GM19351 (cell line): ENCODE data around the gene VWF.
"Not testable (repeated sequence)": the region's sequence is repeated elsewhere in the genome, so short reads cannot be mapped to it uniquely, and the experiment has no call there.

Source experiments
- ATAC-seq: cut with Tn5 transposase; IDR thresholded peaks from one replicate; pipeline ENCODE4 v1.9.1; 2021; ENCODE audit warnings: mild to moderate bottlenecking, moderate library complexity; ENCODE audit not compliant: unreplicated experiment

Gene VWF

DNA sequence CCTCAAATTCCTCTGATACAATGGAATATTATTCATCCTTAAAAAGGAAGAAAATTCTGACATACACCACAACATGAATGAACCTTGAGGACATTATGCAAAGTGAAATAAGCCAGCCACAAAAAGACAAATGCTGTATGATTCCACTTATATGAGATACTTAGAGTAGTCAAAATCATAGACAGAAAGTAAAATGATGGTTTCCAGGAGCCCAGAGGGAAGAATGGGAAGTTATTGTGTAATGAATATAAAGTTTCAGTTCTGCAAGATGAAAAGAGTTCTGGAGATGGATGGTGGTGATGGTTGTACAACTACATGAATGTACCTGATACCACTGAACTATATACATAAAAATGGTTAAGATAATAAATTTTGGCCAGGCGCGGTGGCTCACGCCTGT is 18.3 kb downstream of the VWF start:
- no peak for ATAC-seq

- ATAC-seq: no peak
These were observed 19.6 kb downstream of the VWF start for GRCh38 chr12:6104842-6105241.

- no peak for ATAC-seq
These were observed 20.4 kb downstream of the VWF start for GRCh38 chr12:6104027-6104426.

GRCh38 chr12:6102021-6102420 is 22.4 kb downstream of the VWF start:
- ATAC-seq: not testable (repeated sequence)

- no peak for ATAC-seq
These were observed 25.2 kb downstream of the VWF start for GRCh38 chr12:6099316-6099715.

DNA sequence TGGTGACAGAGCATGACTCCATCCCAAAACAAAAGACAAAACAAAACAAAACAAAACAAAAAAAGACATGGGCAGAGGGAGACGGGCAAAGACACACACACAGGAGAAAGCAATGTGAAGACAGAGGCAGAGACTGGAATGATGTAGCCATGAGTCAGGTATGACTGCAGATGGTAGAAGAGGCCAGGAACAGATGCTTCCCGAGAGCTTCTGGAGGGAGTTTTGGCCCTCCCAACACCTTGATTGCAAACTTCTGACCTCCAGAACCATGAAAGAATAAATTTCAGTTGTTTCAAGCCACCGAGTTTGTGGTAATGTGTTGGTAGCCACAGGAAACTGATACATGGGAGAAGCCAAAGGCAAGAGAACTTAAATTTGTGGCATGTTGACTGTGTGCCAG is 27.1 kb downstream of the VWF start:
- no peak for ATAC-seq

DNA sequence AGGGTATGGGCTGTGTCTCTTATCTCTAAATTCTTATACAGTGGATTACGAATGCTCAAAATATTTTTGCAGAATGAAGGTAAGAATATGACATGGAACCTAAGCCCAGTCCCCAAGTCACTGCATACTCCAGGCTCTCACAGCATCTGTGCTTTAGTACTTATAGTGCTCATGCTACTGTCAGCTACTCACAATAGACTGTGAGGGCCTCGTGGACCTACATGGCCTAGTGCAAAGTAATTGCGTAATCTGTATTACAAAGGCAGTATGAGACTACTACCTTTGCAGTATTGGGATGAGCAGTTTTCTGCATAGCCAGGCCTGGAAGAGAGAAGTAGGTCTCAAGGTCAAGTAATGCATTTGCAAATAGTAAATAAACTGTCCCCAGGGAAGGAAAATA is 27.9 kb downstream of the VWF start:
- ATAC-seq: no peak

- no peak for ATAC-seq
These were observed 29.2 kb downstream of the VWF start for GRCh38 chr12:6095269-6095668.

DNA sequence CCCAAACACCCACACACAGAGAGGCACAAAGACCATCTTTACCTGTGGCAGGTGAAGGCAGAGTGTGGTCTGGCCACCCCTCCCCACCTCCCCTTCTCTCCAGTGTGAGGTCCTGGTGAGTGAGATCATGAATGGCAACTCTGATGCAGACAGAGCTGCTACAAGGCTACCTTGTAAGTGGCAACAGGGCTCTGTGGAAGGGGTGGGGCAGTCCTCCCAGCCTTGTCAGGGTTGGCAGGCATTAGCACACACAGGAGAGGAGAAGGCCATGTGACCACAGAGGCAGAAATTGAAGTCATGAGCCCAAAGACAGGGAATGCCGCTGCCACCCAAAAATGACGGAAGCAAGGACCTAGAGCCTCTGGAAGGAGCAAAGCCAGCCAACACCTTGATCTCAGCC is 30.7 kb downstream of the VWF start:
- no peak for ATAC-seq

GRCh38 chr12:6092784-6093722 is 31.4 kb downstream of the VWF start:
- no peak for ATAC-seq

DNA sequence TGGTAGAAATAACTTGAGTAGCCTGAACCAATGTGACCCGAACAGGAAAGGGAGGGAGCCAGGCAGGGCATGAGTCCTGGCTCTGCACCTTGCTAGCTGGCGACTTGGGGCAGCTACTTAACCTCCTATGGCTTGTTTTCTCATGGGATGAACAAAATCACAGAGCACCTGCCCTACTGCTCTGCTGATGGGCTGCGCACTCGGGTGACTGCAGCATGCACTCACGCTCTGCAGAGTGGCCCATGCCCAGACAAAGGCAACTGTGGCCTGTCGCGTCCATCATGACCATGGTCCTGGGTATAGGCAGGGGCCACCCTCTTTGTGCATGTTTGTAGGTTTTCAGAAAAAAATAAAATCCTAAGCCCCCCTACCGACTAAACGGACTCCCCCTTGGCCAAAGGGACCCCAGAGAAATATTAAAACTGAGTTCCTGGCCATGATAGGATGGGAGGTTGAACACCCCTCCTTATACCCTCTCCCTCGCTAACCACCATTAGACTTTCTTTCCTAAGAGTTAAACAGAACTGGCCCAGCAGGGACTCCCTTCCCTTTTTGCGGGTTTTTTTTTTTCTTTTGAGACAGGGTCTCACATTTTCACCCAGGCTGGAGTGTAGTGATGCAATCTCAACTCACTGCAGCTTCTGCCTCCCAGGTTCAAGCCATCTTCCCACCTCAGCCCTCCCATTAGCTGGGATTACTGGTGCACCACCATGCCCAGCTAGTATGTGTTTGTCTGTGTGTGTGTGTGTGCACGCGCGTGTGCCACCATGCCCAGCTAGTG is 32.5 kb downstream of the VWF start:
- ATAC-seq: no peak

- ATAC-seq: no peak
These were observed 33.7 kb downstream of the VWF start for GRCh38 chr12:6090803-6091202.

DNA sequence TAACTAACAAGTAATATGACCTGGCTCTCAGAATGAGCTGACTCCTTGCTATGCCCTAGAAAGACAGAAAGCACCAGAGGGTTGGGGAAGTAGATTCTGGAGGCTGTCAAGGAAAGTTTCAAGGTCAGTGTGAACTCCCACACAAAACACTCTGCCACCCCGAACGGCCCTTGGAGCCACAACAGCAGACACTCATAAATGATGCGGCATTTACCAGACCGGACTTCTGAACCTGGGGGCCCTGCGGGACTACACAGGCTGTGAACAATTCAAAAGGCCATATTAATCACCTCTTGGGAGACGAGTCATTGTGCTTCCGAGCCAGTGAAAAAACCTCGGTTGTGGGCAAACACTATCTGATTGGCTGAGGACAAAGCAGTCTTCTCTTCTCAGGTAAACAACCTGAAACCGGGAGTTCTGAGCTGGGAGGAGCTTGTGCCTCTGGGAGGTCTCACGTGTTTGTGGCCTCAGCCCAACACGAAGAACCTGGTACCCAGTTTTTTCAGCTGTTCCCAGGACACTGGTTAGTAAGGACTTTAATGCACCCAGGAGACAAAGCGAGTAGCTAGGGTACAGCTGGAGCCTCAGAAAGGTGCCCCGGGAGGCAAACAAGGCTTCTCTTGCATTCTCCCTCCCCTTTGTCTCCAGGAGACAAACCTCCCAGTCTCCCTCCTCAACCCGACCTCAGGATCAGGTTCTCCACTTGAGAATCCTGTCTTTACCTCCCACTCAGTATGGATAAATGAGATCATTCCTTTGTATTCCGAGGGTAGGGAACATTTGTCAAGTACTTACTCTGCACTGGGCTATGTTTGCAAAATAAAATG is 35.3 kb downstream of the VWF start:
- ATAC-seq: no peak

DNA sequence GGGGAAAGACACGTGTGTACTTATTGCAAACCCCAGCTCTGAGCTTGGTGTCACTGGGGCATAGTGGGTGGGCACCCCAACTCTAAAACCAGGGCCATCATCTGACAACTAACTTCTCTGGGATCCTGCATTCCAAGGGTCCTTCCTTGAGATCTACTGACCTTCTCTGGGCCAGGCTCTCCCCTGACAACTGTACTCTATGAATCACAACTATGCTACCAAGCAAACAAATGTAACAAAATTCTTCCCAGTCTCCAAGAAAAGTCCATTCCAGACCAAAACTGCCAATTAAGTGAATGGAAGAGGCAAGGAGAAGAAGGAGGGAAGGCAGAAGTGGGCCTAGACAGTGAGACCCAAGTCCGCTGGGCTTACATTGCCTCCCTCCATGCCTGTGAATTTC is 38.2 kb downstream of the VWF start:
- no peak for ATAC-seq

- ATAC-seq: no peak
These were observed 38.6 kb downstream of the VWF start for GRCh38 chr12:6085841-6086240.

GRCh38 chr12:6084969-6085450 is 39.5 kb downstream of the VWF start:
- no peak for ATAC-seq

GRCh38 chr12:6084261-6084968 is 40.1 kb downstream of the VWF start:
- ATAC-seq: no peak

DNA sequence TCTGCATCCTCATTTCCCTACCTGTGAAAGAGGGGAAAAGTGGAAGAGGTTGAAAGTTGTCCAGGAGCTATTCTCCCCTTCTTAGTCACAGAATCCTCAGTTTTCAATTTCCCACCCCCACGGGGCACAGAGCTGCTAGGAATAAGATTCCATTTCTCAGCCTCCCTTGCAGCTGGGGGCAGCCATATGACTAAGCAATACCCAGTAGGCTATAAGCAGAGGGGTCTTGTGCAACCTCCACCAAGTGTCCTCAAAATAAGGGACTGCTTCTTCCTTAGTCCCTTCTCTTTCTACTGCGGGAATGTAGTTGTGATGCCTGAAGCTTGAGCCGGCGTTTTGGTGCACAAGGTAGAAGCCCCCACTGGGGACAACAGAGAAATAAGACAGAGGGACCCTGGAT is 40.9 kb downstream of the VWF start:
- ATAC-seq: no peak

GRCh38 chr12:6082613-6083012 is 41.9 kb downstream of the VWF start:
- ATAC-seq: no peak
